ENCODE data around the gene RAB5IF.
"Not testable (repeated sequence)": the region's sequence is repeated elsewhere in the genome, so short reads cannot be mapped to it uniquely, and the experiment has no call there.

The RAB5IF gene

GRCh38 chr20:36605399-36606157 lies at the start of gene RAB5IF:
RAB5IF (plus strand) TSS chr20:36605779; CDS start chr20:36605952, 173 bp downstream.
- DNase-seq (ENCODE audit: low spot score) = peak; percentile 97

- DNase-seq (ENCODE audit: low spot score) = no peak
Measured at GRCh38 chr20:36562724-36563123, 42.9 kb upstream of the RAB5IF start.

- no peak for DNase-seq (ENCODE audit: low spot score)
Measured at GRCh38 chr20:36563374-36563773, 42.2 kb upstream of the RAB5IF start.

- not testable (repeated sequence) for DNase-seq (ENCODE audit: low spot score)
Measured at GRCh38 chr20:36564078-36564725, 41.4 kb upstream of the RAB5IF start.

- DNase-seq (ENCODE audit: low spot score) = not testable (repeated sequence)
Measured at GRCh38 chr20:36564726-36565121, 40.9 kb upstream of the RAB5IF start.

- no peak for DNase-seq (ENCODE audit: low spot score)
Measured at GRCh38 chr20:36565520-36565919, 40.1 kb upstream of the RAB5IF start.

GRCh38 chr20:36569847-36570429 lies 35.6 kb upstream of the RAB5IF start:
- DNase-seq (ENCODE audit: low spot score) = no peak

GRCh38 chr20:36571564-36572504 lies 33.7 kb upstream of the RAB5IF start:
- DNase-seq (ENCODE audit: low spot score) = no peak

- no peak for DNase-seq (ENCODE audit: low spot score)
Measured at GRCh38 chr20:36572701-36573102, 32.9 kb upstream of the RAB5IF start.

GRCh38 chr20:36573103-36573797 lies 32.3 kb upstream of the RAB5IF start, which contains the start of gene TGIF2:
TGIF2 (plus strand) TSS chr20:36573597; CDS start chr20:36578775, 5,178 bp downstream.
- DNase-seq (ENCODE audit: low spot score) = peak; percentile 93

GRCh38 chr20:36573798-36574365 lies 31.7 kb upstream of the RAB5IF start:
- DNase-seq (ENCODE audit: low spot score) = peak; percentile 47

GRCh38 chr20:36574366-36575135 lies 31.0 kb upstream of the RAB5IF start:
- DNase-seq (ENCODE audit: low spot score) = no peak

GRCh38 chr20:36576081-36576445 lies 29.5 kb upstream of the RAB5IF start:
- no peak for DNase-seq (ENCODE audit: low spot score)

GRCh38 chr20:36578356-36579041 lies 27.1 kb upstream of the RAB5IF start:
- DNase-seq (ENCODE audit: low spot score) = no peak

GRCh38 chr20:36579996-36580545 lies 25.5 kb upstream of the RAB5IF start:
- peak; percentile 82 for DNase-seq (ENCODE audit: low spot score)

- no peak for DNase-seq (ENCODE audit: low spot score)
Measured at GRCh38 chr20:36582322-36582721, 23.3 kb upstream of the RAB5IF start.

- no peak for DNase-seq (ENCODE audit: low spot score)
Measured at GRCh38 chr20:36582821-36583220, 22.8 kb upstream of the RAB5IF start.

- DNase-seq (ENCODE audit: low spot score) = no peak
Measured at GRCh38 chr20:36584018-36584481, 21.5 kb upstream of the RAB5IF start.
